Lower leg skin (tissue), 3 donors: ENCODE data around the gene JSRP1.

ENCODE experiments used
- POLR2A ChIP-seq, 2 donors: fragments of 450-650 bp; IDR thresholded peaks; one replicate each; pipeline ENCODE4 v1.6.1; 2016 to 2017; ENCODE audit warnings: antibody characterized with exemption in 2 of 2, mild to moderate bottlenecking in 1 of 2, moderate library complexity in 1 of 2
- TF ChIP-seq, protein P1 (sequence below), 3 donors: fragments of 450-650 bp; IDR thresholded peaks; one replicate each; pipeline ENCODE4 v1.5.1; 2016; ENCODE audit warnings: antibody characterized with exemption in 3 of 3, mild to moderate bottlenecking in 3 of 3, moderate library complexity in 2 of 3

DNA sequence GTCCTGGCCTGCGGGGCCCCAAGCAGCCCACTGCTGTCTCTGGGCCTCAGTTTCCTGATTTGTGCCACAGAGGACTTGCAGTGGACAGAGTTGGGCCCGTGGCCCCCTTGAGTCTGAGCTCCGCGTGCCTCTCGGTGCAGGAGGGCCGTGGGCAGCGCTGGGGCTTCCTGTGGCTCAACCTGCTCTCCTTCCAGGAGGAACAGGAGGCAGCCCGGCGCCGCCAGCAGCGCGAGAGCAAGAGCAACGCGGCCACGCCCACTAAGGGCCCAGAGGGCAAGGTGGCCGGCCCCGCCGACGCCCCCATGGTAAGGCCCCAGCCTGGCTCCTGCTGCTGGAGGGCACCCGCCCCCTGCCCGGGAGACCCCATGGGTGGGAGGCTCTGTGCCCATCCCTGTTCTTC, 46.0 kb downstream of the JSRP1 start:
- TF ChIP-seq, protein P1, sequence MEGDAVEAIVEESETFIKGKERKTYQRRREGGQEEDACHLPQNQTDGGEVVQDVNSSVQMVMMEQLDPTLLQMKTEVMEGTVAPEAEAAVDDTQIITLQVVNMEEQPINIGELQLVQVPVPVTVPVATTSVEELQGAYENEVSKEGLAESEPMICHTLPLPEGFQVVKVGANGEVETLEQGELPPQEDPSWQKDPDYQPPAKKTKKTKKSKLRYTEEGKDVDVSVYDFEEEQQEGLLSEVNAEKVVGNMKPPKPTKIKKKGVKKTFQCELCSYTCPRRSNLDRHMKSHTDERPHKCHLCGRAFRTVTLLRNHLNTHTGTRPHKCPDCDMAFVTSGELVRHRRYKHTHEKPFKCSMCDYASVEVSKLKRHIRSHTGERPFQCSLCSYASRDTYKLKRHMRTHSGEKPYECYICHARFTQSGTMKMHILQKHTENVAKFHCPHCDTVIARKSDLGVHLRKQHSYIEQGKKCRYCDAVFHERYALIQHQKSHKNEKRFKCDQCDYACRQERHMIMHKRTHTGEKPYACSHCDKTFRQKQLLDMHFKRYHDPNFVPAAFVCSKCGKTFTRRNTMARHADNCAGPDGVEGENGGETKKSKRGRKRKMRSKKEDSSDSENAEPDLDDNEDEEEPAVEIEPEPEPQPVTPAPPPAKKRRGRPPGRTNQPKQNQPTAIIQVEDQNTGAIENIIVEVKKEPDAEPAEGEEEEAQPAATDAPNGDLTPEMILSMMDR (IDR thresholded peaks at IDR 0.05) = no peak
- TF ChIP-seq POLR2A (IDR thresholded peaks at IDR 0.05) = no peak
